ENCODE results near the gene SHISA5. TPM values are rescaled to one million over a fixed set of nuclear protein-coding genes. Genes with fewer than 3 reads are reported as not detected.

SHISA5 gene
- polyA plus RNA-seq, 2 of the 4 experiments (the other 2 are of a cell fraction): 87.5 to 94.3 TPM

DNA sequence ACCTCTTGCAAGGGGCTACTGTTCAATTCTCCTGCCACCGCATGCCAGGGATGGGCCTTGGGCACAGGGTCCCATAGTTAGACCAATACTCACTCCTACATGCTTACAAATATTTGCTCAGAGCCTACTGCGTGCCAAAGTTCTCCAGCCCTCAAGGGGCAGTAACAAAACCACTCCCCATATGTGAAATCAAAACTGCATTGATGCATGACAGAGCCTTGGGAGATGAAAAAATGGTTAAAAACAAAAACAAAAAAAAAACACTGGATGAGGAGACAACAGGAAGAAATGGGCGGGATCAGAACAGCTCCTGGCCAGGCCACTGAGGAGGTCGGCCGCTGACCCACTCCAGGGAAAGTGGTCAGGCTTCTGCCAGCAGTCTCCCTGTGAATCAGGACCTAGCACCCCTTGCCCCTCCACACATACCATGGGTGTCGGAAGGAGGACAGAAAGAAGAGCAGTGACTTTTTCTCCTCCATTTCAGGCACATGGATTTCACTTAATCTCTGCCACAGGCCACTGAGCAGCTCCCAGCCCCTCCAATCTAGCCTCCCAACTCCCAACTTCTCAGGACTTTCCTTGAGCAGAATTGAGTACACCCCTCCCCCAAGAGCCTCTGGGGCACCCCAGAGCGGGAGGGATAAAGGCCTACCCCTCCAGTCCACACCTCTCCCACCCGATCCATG, 76.9 kb downstream of the SHISA5 start:
- DNase-seq (ENCODE audit: low read depth in 1 of 2, low spot score in 1 of 2) (no peak), ATAC-seq (no peak), FAIRE-seq (no peak)
- Histone ChIP-seq H3K4me1 (peaks cover 44% of the 10 kb centered on the region), H3K4me3 (no peak overlapping the region), H3K27ac (peak overlapping the region in 1 of 2 experiments; percentile 100; a peak in 1 of 6 replicates), H3K9me3 (no peaks in the 10 kb centered on the region), H3K4me2 (peak overlapping the region; percentile 79)
- POLR2A ChIA-PET: no interaction called here
- TF ChIP-seq, protein P1, sequence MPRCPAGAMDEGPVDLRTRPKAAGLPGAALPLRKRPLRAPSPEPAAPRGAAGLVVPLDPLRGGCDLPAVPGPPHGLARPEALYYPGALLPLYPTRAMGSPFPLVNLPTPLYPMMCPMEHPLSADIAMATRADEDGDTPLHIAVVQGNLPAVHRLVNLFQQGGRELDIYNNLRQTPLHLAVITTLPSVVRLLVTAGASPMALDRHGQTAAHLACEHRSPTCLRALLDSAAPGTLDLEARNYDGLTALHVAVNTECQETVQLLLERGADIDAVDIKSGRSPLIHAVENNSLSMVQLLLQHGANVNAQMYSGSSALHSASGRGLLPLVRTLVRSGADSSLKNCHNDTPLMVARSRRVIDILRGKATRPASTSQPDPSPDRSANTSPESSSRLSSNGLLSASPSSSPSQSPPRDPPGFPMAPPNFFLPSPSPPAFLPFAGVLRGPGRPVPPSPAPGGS (IDR thresholded peaks at IDR 0.05): no peak
- 75% methylated on average over 7 of the region's 8 CpGs for WGBS (ENCODE audit: missing lambda C conversion rate)
- CTCF ChIA-PET: interaction anchor here (1.8 to 31.5 kb wide), 3 partner anchors 4 to 153 kb away, joined by 4 to 488 read pairs (median 488); partner anchors contain the start of gene PLXNB1

DNA sequence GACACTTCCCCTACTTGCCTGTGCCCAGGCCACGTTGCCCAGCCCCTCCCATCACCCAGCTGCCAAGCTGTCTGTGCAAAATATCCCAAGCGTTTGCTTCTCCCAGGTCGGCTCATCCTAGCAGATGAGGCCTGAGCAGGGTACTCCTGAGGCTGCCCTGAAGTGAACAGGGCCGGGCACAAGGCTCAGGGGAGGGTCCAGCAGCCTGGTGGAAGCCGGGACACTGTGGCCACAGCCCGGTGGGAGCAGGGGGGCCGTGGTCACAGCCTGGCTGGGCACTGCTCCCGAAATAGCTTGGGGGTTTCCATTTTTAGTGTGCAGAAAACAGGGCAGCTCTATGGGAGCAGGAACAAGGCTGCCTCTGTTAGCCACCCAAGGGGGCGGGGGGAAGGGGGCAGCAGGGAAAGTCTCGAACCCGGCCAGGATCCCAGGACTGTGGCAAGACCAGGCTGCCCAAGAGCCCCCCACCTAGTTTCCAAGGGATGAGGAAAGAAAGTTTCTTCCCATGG, 77.5 kb downstream of the SHISA5 start:
- ChIA-PET POLR2A (no interaction called here), CTCF (interaction anchor here (1.8 to 31.5 kb wide), 3 partner anchors 5 to 153 kb away, joined by 4 to 488 read pairs (median 488); partner anchors contain the start of gene PLXNB1)
- Histone ChIP-seq H3K4me3 (no peak overlapping the region), H3K27ac (0 out of 6 replicates have a peak overlapping the region, but pooled peaks of 1 of the 2 experiments have one; percentile 26), H3K4me2 (no peak overlapping the region), H3K9me3 (no peaks in the 10 kb centered on the region), H3K4me1 (peaks cover 42% of the 10 kb centered on the region)
- FAIRE-seq (no peak), ATAC-seq (no peak), DNase-seq (ENCODE audit: low read depth in 1 of 2, low spot score in 1 of 2) (no peak)
- WGBS (ENCODE audit: missing lambda C conversion rate): 60% methylated on average over 4 of the region's 11 CpGs
- TF ChIP-seq MAFK (IDR thresholded peaks at IDR 0.05; ENCODE audit: partially characterized antibody) (no peak), HDAC2 (IDR thresholded peaks at IDR 0.05) (no peak), GATA3 (IDR thresholded peaks at IDR 0.05; ENCODE audit: borderline replicate concordance) (no peak), TFCP2L1 (CRISPR knock-in tag; IDR thresholded peaks at IDR 0.05) (no peak), HOXB5 (CRISPR knock-in tag; IDR thresholded peaks at IDR 0.05) (no peak), CEBPB (IDR thresholded peaks at IDR 0.05) (no peak), FOXS1 (CRISPR knock-in tag; IDR thresholded peaks at IDR 0.05) (no peak), CBX2 (IDR thresholded peaks at IDR 0.05; ENCODE audit: borderline replicate concordance, low read depth) (no peak), CHD2 (IDR thresholded peaks at IDR 0.05; ENCODE audit: low read length, partially characterized antibody) (no peak), RAD21 (conservative IDR thresholded peaks at IDR 0.05 in 1 of 2, IDR thresholded peaks at IDR 0.05 in 1 of 2) (no peak), RNF2 (IDR thresholded peaks at IDR 0.05; ENCODE audit: borderline replicate concordance, low read depth) (no peak), MYC (IDR thresholded peaks at IDR 0.05; ENCODE audit: borderline replicate concordance, low read length) (no peak), RCOR1 (IDR thresholded peaks at IDR 0.05; ENCODE audit: low read depth, low read length) (no peak)
- TF ChIP-seq, protein P1 (IDR thresholded peaks at IDR 0.05): no peak
- TF ChIP-seq, protein P2, sequence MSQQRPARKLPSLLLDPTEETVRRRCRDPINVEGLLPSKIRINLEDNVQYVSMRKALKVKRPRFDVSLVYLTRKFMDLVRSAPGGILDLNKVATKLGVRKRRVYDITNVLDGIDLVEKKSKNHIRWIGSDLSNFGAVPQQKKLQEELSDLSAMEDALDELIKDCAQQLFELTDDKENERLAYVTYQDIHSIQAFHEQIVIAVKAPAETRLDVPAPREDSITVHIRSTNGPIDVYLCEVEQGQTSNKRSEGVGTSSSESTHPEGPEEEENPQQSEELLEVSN (IDR thresholded peaks at IDR 0.05; ENCODE audit: borderline replicate concordance, low read depth): no peak
- TF ChIP-seq, protein P3, sequence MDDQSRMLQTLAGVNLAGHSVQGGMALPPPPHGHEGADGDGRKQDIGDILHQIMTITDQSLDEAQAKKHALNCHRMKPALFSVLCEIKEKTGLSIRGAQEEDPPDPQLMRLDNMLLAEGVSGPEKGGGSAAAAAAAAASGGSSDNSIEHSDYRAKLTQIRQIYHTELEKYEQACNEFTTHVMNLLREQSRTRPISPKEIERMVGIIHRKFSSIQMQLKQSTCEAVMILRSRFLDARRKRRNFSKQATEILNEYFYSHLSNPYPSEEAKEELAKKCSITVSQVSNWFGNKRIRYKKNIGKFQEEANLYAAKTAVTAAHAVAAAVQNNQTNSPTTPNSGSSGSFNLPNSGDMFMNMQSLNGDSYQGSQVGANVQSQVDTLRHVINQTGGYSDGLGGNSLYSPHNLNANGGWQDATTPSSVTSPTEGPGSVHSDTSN (IDR thresholded peaks at IDR 0.05): no peak

DNA sequence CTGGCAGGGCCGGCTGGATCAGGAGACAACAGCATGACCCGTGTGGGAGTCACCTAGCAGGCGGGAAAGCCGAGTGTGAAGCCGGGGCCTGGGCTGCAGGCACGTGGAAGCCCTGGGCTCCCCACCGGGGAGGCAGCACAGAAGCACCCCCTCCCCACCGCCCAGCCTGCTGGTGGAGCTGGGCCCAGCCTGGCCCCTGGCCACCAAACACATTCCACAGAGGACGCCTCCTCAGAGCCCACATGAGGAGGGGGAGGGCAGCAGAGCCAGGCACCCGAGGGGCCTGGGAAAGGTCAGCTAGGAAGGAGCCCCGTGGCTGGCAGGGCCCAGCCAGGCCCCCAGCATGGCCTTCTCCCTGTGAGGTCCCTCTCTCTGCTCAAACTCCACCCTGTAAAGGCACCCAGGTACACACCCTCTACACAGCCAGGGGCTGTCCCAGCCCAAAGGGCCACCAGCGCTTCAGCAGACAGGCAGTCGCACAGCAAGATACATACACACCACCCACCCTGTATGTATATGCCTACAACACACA, 78.6 kb downstream of the SHISA5 start:
- no peak for ATAC-seq
- 78% methylated on average over 4 of the region's 13 CpGs for WGBS (ENCODE audit: missing lambda C conversion rate)
- Histone ChIP-seq H3K4me1 (peaks cover 33% of the 10 kb centered on the region), H3K4me2 (no peak overlapping the region), H3K4me3 (no peak overlapping the region), H3K27ac (no peak overlapping the region), H3K9me3 (no peaks in the 10 kb centered on the region)
- TF ChIP-seq TFCP2L1 (CRISPR knock-in tag; IDR thresholded peaks at IDR 0.05) (no peak), FOSL2 (IDR thresholded peaks at IDR 0.05) (no peak), FOSL2 (CRISPR knock-in tag; IDR thresholded peaks at IDR 0.05) (no peak), ESRRA (IDR thresholded peaks at IDR 0.05; ENCODE audit: borderline replicate concordance, low read length) (no peak), MAFK (IDR thresholded peaks at IDR 0.05; ENCODE audit: partially characterized antibody) (no peak), POLR2A (IDR thresholded peaks at IDR 0.05; ENCODE audit: low read length) (no peak), EP300 (IDR thresholded peaks at IDR 0.05) (no peak), KDM1A (IDR thresholded peaks at IDR 0.05; ENCODE audit: low read depth) (no peak), CBX8 (IDR thresholded peaks at IDR 0.05) (no peak), HOXA7 (CRISPR knock-in tag; IDR thresholded peaks at IDR 0.05) (no peak), FOSB (CRISPR knock-in tag; IDR thresholded peaks at IDR 0.05) (no peak), CHD4 (IDR thresholded peaks at IDR 0.05; ENCODE audit: borderline replicate concordance) (no peak), MAZ (IDR thresholded peaks at IDR 0.05; ENCODE audit: borderline replicate concordance, low read depth, low read length) (no peak), BHLHE40 (IDR thresholded peaks at IDR 0.05; ENCODE audit: low read depth, low read length) (no peak), SREBF2 (IDR thresholded peaks at IDR 0.05) (no peak)
- TF ChIP-seq, protein P1 (IDR thresholded peaks at IDR 0.05): no peak
- CTCF ChIA-PET: interaction anchor here (1.8 to 31.5 kb wide), 3 partner anchors 6 to 152 kb away, joined by 4 to 488 read pairs (median 488); partner anchors contain the start of gene PLXNB1
- FAIRE-seq: no peak
- POLR2A ChIA-PET: no interaction called here
- DNase-seq (ENCODE audit: low read depth in 1 of 2, low spot score in 1 of 2): no peak

Data from A549 (cell line).